ENCODE results near the gene ZHX3.

Gene ZHX3

GRCh38 chr20:41355192-41355591 is 37.7 kb upstream of the ZHX3 start:
- DNase-seq = no peak

GRCh38 chr20:41353530-41353929 is 36.0 kb upstream of the ZHX3 start:
- no peak for DNase-seq

- DNase-seq = no peak
Measured at GRCh38 chr20:41352666-41353065, 35.1 kb upstream of the ZHX3 start.

- DNase-seq = no peak
Measured at GRCh38 chr20:41352106-41352505, 34.6 kb upstream of the ZHX3 start.

GRCh38 chr20:41350408-41350962 is 33.0 kb upstream of the ZHX3 start:
- no peak for DNase-seq

- no peak for DNase-seq
Measured at GRCh38 chr20:41349943-41350342, 32.4 kb upstream of the ZHX3 start.

- DNase-seq = no peak
Measured at GRCh38 chr20:41349266-41349665, 31.7 kb upstream of the ZHX3 start.

- DNase-seq = no peak
Measured at GRCh38 chr20:41348430-41349172, 31.1 kb upstream of the ZHX3 start.

- no peak for DNase-seq
Measured at GRCh38 chr20:41347523-41348429, 30.2 kb upstream of the ZHX3 start.

GRCh38 chr20:41345729-41346067 is 28.2 kb upstream of the ZHX3 start:
- no peak for DNase-seq

GRCh38 chr20:41344938-41345728 is 27.6 kb upstream of the ZHX3 start:
- DNase-seq = no peak

GRCh38 chr20:41344477-41344876 is 26.9 kb upstream of the ZHX3 start:
- no peak for DNase-seq

- DNase-seq = no peak
Measured at GRCh38 chr20:41342474-41343464, 25.2 kb upstream of the ZHX3 start.

- peak; percentile 42 for DNase-seq
Measured at GRCh38 chr20:41340327-41341055, 23.0 kb upstream of the ZHX3 start, which contains the start of gene LPIN3. Gene LPIN3 (plus strand): TSS chr20:41340821. CDS start chr20:41345804, 4,983 bp downstream.

- no peak for DNase-seq
Measured at GRCh38 chr20:41339957-41340326, 22.4 kb upstream of the ZHX3 start.

- no peak for DNase-seq
Measured at GRCh38 chr20:41336711-41337492, 19.4 kb upstream of the ZHX3 start.

GRCh38 chr20:41335591-41335990 is 18.1 kb upstream of the ZHX3 start:
- DNase-seq = no peak

- DNase-seq = no peak
Measured at GRCh38 chr20:41334443-41335421, 17.2 kb upstream of the ZHX3 start.

GRCh38 chr20:41334036-41334435 is 16.5 kb upstream of the ZHX3 start:
- no peak for DNase-seq

Measured in amniotic stem cell (primary cell).